H9 (cell line): ENCODE measurements around the gene TCF7L2. TPM values are rescaled to one million over a fixed set of nuclear protein-coding genes. Genes with fewer than 3 reads are reported as not detected.
A peak's percentile ranks its signal among the peaks of the same experiment; 100 is the strongest.

Experiments
- DNase-seq: peaks from one replicate; pipeline ENCODE4 v3.0.0-alpha.2; 2017
- H2AFZ ChIP-seq: one replicate; pipeline ENCODE4 v1.6.1; 2013; ENCODE audit warnings: mild to moderate bottlenecking, low read length, control low read depth, moderate library complexity
- H2AK5ac ChIP-seq: 2 replicates; pipeline ENCODE4 v1.6.1; 2013; ENCODE audit warnings: low read length, control low read depth, mixed read lengths; ENCODE audit not compliant: insufficient read length
- H2BK120ac ChIP-seq: one replicate; pipeline ENCODE4 v1.6.1; 2013; ENCODE audit warnings: low read depth, mild to moderate bottlenecking, low read length, control low read depth, inconsistent platforms; ENCODE audit not compliant: poor library complexity, severe bottlenecking
- H2BK12ac ChIP-seq: 2 replicates; pipeline ENCODE4 v1.6.1; 2013; ENCODE audit warnings: low read length, control low read depth, mixed read lengths, low read depth; ENCODE audit not compliant: insufficient read length
- H2BK15ac ChIP-seq: 2 replicates; pipeline ENCODE4 v1.6.1; 2013; ENCODE audit warnings: low read depth, low read length, control low read depth
- H2BK20ac ChIP-seq: one replicate; pipeline ENCODE4 v1.6.1; 2013; ENCODE audit warnings: low read depth, mild to moderate bottlenecking, low read length, control low read depth, inconsistent platforms; ENCODE audit not compliant: poor library complexity, severe bottlenecking
- H2BK5ac ChIP-seq: 2 replicates; pipeline ENCODE4 v1.6.1; 2013; ENCODE audit warnings: low read length, control low read depth, mixed read lengths; ENCODE audit not compliant: insufficient read length
- H3K14ac ChIP-seq: 2 replicates; pipeline ENCODE4 v1.6.1; 2013; ENCODE audit warnings: low read length, control low read depth; ENCODE audit not compliant: insufficient read depth
- H3K18ac ChIP-seq: 2 replicates; pipeline ENCODE4 v1.6.1; 2013; ENCODE audit warnings: low read depth, mild to moderate bottlenecking, mixed read lengths, low read length, control low read depth; ENCODE audit not compliant: insufficient read length
- H3K23ac ChIP-seq: 2 replicates; pipeline ENCODE4 v1.6.1; 2013; ENCODE audit warnings: low read length, control low read depth, mixed read lengths, low read depth; ENCODE audit not compliant: insufficient read length
- H3K23me2 ChIP-seq: 2 replicates; pipeline ENCODE4 v1.6.1; 2013; ENCODE audit warnings: low read depth, mild to moderate bottlenecking, mixed read lengths, low read length, control low read depth; ENCODE audit not compliant: insufficient read length, poor library complexity, severe bottlenecking
- H3K27ac ChIP-seq: 2 replicates; pipeline ENCODE4 v1.5.1; 2013; ENCODE audit warnings: low read length, control low read depth, mixed read lengths, low read depth; ENCODE audit not compliant: insufficient read length
- H3K27me3 ChIP-seq: 2 replicates; pipeline ENCODE4 v1.6.1; 2013; ENCODE audit warnings: low read length, control low read depth, inconsistent platforms; ENCODE audit not compliant: insufficient read depth
- H3K4ac ChIP-seq: 2 replicates; pipeline ENCODE4 v1.6.1; 2013; ENCODE audit warnings: low read depth, mild to moderate bottlenecking, control low read depth, inconsistent platforms, low read length, moderate library complexity
- H3K4me1 ChIP-seq: 2 replicates; pipeline ENCODE4 v1.6.1; 2013; ENCODE audit warnings: low read length, control low read depth, inconsistent platforms; ENCODE audit not compliant: insufficient read depth
- H3K4me2 ChIP-seq: 2 replicates; pipeline ENCODE4 v1.6.1; 2013; ENCODE audit warnings: low read length, control low read depth, mixed read lengths; ENCODE audit not compliant: insufficient read length, insufficient read depth
- H3K56ac ChIP-seq: 2 replicates; pipeline ENCODE4 v1.6.1; 2013; ENCODE audit warnings: low read depth, mild to moderate bottlenecking, mixed read lengths, low read length, control low read depth; ENCODE audit not compliant: insufficient read length
- H3K79me1 ChIP-seq: 2 replicates; pipeline ENCODE4 v1.6.1; 2013; ENCODE audit warnings: low read depth, mild to moderate bottlenecking, moderate library complexity, low read length, control low read depth, inconsistent platforms; ENCODE audit not compliant: insufficient read depth, poor library complexity, severe bottlenecking
- H3K79me2 ChIP-seq: 2 replicates; pipeline ENCODE4 v1.6.1; 2013; ENCODE audit warnings: low read length, control low read depth, inconsistent platforms; ENCODE audit not compliant: insufficient read depth
- H3K9ac ChIP-seq: 2 replicates; pipeline ENCODE4 v1.6.1; 2013; ENCODE audit warnings: low read length, control low read depth, mixed read lengths; ENCODE audit not compliant: insufficient read length; ENCODE audit errors: extremely low read depth
- H3K9me3 ChIP-seq: one replicate; pipeline ENCODE4 v1.6.1; 2013; ENCODE audit warnings: low read depth, low read length, inconsistent platforms; ENCODE audit not compliant: control insufficient read depth
- H3T11ph ChIP-seq: one replicate; pipeline ENCODE4 v1.6.1; 2013; ENCODE audit warnings: mild to moderate bottlenecking, low read length, control low read depth, inconsistent platforms
- H4K20me1 ChIP-seq: one replicate; pipeline ENCODE4 v1.6.1; 2013; ENCODE audit not compliant: control insufficient read depth, insufficient read length, insufficient read depth
- H4K5ac ChIP-seq: 2 replicates; pipeline ENCODE4 v1.6.1; 2013; ENCODE audit warnings: low read depth, mild to moderate bottlenecking, mixed read lengths, low read length, control low read depth; ENCODE audit not compliant: insufficient read length
- H4K8ac ChIP-seq: replicated peaks from 2 replicates; pipeline ENCODE4 v1.6.1; 2013; ENCODE audit warnings: low read length, control low read depth, mixed read lengths, low read depth; ENCODE audit not compliant: insufficient read length
- H4K91ac ChIP-seq: 2 replicates; pipeline ENCODE4 v1.6.1; 2013; ENCODE audit warnings: low read depth, mild to moderate bottlenecking, moderate library complexity, mixed read lengths, low read length, control low read depth; ENCODE audit not compliant: insufficient read length
- H3K27ac Mint-ChIP-seq, 3 experiments: 2 replicates in 2 of 3; 3 replicates in 1 of 3; pipeline ENCODE4 v1.8.0; 2020 to 2021; ENCODE audit warnings: mixed read lengths in 3 of 3, mild to moderate bottlenecking in 1 of 3, moderate library complexity in 1 of 3
- H3K27me3 Mint-ChIP-seq: 2 replicates; pipeline ENCODE4 v1.8.0; 2021; ENCODE audit warnings: low read depth, mild to moderate bottlenecking, moderate library complexity, mixed read lengths
- H3K36me3 Mint-ChIP-seq, 3 experiments: 2 replicates in 2 of 3; 3 replicates in 1 of 3; pipeline ENCODE4 v1.8.0; 2020 to 2021; ENCODE audit warnings: low read depth in 3 of 3, mixed read lengths in 3 of 3; ENCODE audit not compliant: insufficient read depth in 1 of 3
- H3K4me1 Mint-ChIP-seq, 2 experiments: 2 replicates each; pipeline ENCODE4 v1.8.0; 2020; ENCODE audit warnings: mixed read lengths in 2 of 2
- H3K4me3 Mint-ChIP-seq, 2 experiments: 2 replicates in 1 of 2; 3 replicates in 1 of 2; pipeline ENCODE4 v1.8.0; 2020 to 2021; ENCODE audit warnings: mild to moderate bottlenecking in 2 of 2, mixed read lengths in 2 of 2, moderate library complexity in 1 of 2
- H3K9me3 Mint-ChIP-seq, 2 experiments: 2 replicates in 1 of 2; 3 replicates in 1 of 2; pipeline ENCODE4 v1.8.0; 2020; ENCODE audit warnings: mild to moderate bottlenecking in 2 of 2, mixed read lengths in 2 of 2, moderate library complexity in 1 of 2
- WGBS: extraction: QIAGEN DNeasy Blood & Tissue Kit; methylation state at CpG from one replicate; pipeline ENCODE4 v1.1.7; 2013; ENCODE audit warnings: missing lambda C conversion rate, low lambda C conversion rate, mixed read lengths; ENCODE audit not compliant: insufficient read length; ENCODE audit errors: extremely low coverage; 5-methylcytosine and 5-hydroxymethylcytosine counted together
- total RNA-seq: library from RNA; stranded (reverse); gene quantifications from 2 replicates; pipeline ENCODE4 v1.2.1, GENCODE V29; 2021
- TF ChIP-seq, protein P1 (sequence below): fragments of 200-600 bp; sonication (generic); conservative IDR thresholded peaks from 3 replicates; pipeline ENCODE4 v1.8.0; 2021; ENCODE audit warnings: antibody characterized with exemption, mild to moderate bottlenecking

TCF7L2 gene
- total RNA-seq, 1 experiment from 2014 or later, result 71.1 TPM

GRCh38 chr10:113017376-113017775 lies 67.3 kb downstream of the TCF7L2 start:
- H2BK5ac ChIP-seq, result no peak overlapping the region
- H2BK15ac ChIP-seq, result no peak overlapping the region
- no peaks in the 10 kb centered on the region for H3K9me3 Mint-ChIP-seq
- no peak overlapping the region for H2BK20ac ChIP-seq
- H3K4me1 Mint-ChIP-seq, result peaks cover 65 to 80% of the 10 kb centered on the region in 2 experiments
- no peaks in the 10 kb centered on the region for H3K9me3 ChIP-seq
- no peaks in the 10 kb centered on the region for H3K27me3 ChIP-seq
- no peak overlapping the region for H3K9ac ChIP-seq
- H3T11ph ChIP-seq, result no peak overlapping the region
- H3K27me3 Mint-ChIP-seq, result no peaks in the 10 kb centered on the region
- H4K20me1 ChIP-seq, result no peaks in the 10 kb centered on the region
- H3K4me3 Mint-ChIP-seq, result no peak overlapping the region
- H3K4me1 ChIP-seq, result peaks cover 14% of the 10 kb centered on the region; the same call in 1 of the 2 replicates
- TF ChIP-seq, protein P1, sequence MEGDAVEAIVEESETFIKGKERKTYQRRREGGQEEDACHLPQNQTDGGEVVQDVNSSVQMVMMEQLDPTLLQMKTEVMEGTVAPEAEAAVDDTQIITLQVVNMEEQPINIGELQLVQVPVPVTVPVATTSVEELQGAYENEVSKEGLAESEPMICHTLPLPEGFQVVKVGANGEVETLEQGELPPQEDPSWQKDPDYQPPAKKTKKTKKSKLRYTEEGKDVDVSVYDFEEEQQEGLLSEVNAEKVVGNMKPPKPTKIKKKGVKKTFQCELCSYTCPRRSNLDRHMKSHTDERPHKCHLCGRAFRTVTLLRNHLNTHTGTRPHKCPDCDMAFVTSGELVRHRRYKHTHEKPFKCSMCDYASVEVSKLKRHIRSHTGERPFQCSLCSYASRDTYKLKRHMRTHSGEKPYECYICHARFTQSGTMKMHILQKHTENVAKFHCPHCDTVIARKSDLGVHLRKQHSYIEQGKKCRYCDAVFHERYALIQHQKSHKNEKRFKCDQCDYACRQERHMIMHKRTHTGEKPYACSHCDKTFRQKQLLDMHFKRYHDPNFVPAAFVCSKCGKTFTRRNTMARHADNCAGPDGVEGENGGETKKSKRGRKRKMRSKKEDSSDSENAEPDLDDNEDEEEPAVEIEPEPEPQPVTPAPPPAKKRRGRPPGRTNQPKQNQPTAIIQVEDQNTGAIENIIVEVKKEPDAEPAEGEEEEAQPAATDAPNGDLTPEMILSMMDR, result no peak
- H3K4me2 ChIP-seq, result no peak overlapping the region
- H3K18ac ChIP-seq, result no peak overlapping the region
- peaks cover 0 to 28% (median 10%) of the 10 kb centered on the region in 3 experiments; a peak in 5 of 7 replicates for H3K36me3 Mint-ChIP-seq
- H3K23ac ChIP-seq, result no peak overlapping the region
- no peak overlapping the region for H2AFZ ChIP-seq
- no peaks in the 10 kb centered on the region for H3K23me2 ChIP-seq
- H4K8ac ChIP-seq, result no peak overlapping the region
- peak overlapping the region in 2 of 3 experiments; percentile 42 to 79; a peak in 4 of 7 replicates for H3K27ac Mint-ChIP-seq
- H3K79me1 ChIP-seq, result peaks cover 23% of the 10 kb centered on the region
- H3K14ac ChIP-seq, result no peak overlapping the region
- DNase-seq, result no peak
- no peak overlapping the region for H2BK12ac ChIP-seq
- WGBS, result no CpG with 5 or more reads among the region's 5 CpGs
- H3K4ac ChIP-seq, result no peak overlapping the region
- H3K27ac ChIP-seq, result no peak overlapping the region
- H4K91ac ChIP-seq, result no peak overlapping the region
- H3K79me2 ChIP-seq, result peaks cover 47% of the 10 kb centered on the region; the same call in 1 of the 2 replicates
- no peak overlapping the region for H4K5ac ChIP-seq
- H2BK120ac ChIP-seq, result no peak overlapping the region
- H2AK5ac ChIP-seq, result no peak overlapping the region
- no peak overlapping the region for H3K56ac ChIP-seq
